Nephron progenitor cell (in vitro differentiated cells): ENCODE results near the gene TBCCD1.

ENCODE experiments used
- DNase-seq: peaks from one replicate; pipeline ENCODE4 v3.0.0; 2021
- H3K27ac Mint-ChIP-seq: 2 replicates; pipeline ENCODE4 v1.8.0; 2021; ENCODE audit warnings: mild to moderate bottlenecking, moderate library complexity, mixed read lengths
- H3K27me3 Mint-ChIP-seq: 2 replicates; pipeline ENCODE4 v1.8.0; 2021; ENCODE audit warnings: mild to moderate bottlenecking, low read depth, mixed read lengths; ENCODE audit not compliant: poor library complexity
- H3K36me3 Mint-ChIP-seq: 2 replicates; pipeline ENCODE4 v1.8.0; 2021; ENCODE audit warnings: low read depth, mixed read lengths
- H3K4me1 Mint-ChIP-seq: 2 replicates; pipeline ENCODE4 v1.8.0; 2021; ENCODE audit warnings: mixed read lengths
- H3K4me3 Mint-ChIP-seq: 2 replicates; pipeline ENCODE4 v1.8.0; 2021; ENCODE audit warnings: mild to moderate bottlenecking, moderate library complexity, mixed read lengths
- H3K9me3 Mint-ChIP-seq: 2 replicates; pipeline ENCODE4 v1.8.0; 2021; ENCODE audit warnings: mild to moderate bottlenecking, moderate library complexity, mixed read lengths
- TF ChIP-seq, protein P1 (sequence below): fragments of 200-600 bp; sonication (generic); IDR thresholded peaks from 2 replicates; pipeline ENCODE4 v1.5.0; 2021; ENCODE audit warnings: antibody characterized with exemption

TBCCD1 gene

DNA sequence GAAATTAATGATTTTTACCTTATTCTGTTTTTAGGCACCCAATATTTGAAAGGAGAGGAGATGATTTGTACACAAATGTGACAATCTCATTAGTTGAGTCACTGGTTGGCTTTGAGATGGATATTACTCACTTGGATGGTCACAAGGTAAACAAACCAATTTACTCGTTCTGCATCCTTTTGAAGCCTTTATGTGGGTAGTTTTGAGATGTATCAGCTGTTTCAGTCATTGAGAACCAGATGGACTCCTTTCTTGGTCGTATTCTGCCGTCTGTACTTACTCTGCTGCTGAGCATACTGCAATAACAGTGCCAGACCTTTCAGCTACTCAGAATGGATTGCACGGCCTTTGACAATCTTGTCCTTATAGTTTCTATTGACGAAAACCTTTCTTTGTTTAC, 16.7 kb upstream of the TBCCD1 start:
- Mint-ChIP-seq H3K36me3 (peaks cover 44% of the 10 kb centered on the region), H3K9me3 (no peaks in the 10 kb centered on the region), H3K4me1 (no peaks in the 10 kb centered on the region), H3K4me3 (no peak overlapping the region), H3K27ac (no peak overlapping the region), H3K27me3 (no peaks in the 10 kb centered on the region)
- no peak for DNase-seq
- TF ChIP-seq, protein P1, sequence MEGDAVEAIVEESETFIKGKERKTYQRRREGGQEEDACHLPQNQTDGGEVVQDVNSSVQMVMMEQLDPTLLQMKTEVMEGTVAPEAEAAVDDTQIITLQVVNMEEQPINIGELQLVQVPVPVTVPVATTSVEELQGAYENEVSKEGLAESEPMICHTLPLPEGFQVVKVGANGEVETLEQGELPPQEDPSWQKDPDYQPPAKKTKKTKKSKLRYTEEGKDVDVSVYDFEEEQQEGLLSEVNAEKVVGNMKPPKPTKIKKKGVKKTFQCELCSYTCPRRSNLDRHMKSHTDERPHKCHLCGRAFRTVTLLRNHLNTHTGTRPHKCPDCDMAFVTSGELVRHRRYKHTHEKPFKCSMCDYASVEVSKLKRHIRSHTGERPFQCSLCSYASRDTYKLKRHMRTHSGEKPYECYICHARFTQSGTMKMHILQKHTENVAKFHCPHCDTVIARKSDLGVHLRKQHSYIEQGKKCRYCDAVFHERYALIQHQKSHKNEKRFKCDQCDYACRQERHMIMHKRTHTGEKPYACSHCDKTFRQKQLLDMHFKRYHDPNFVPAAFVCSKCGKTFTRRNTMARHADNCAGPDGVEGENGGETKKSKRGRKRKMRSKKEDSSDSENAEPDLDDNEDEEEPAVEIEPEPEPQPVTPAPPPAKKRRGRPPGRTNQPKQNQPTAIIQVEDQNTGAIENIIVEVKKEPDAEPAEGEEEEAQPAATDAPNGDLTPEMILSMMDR, result no peak

DNA sequence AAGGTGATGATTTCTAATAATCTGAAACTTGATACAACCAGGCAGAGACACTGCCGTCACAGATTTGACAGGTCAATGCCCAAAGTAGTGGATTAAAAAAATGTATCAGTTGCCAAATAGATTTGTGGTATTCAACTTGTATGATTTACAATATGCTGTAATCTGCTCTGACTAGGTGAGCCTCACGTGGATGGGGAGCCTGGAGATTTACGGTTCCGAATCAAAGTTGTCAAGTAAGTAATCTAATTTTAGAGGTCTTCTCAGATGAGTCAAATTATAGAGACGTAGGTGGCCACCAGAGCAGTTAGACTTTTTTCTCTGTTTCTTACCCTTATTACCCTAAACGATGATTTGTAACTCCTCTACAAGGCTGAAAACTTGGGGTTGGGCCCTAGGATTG, 15.4 kb upstream of the TBCCD1 start:
- TF ChIP-seq, protein P1, result no peak
- Mint-ChIP-seq H3K9me3 (no peaks in the 10 kb centered on the region), H3K4me1 (no peaks in the 10 kb centered on the region), H3K36me3 (peaks cover 49% of the 10 kb centered on the region), H3K27ac (no peak overlapping the region), H3K4me3 (no peak overlapping the region), H3K27me3 (no peaks in the 10 kb centered on the region)
- DNase-seq, result no peak

DNA sequence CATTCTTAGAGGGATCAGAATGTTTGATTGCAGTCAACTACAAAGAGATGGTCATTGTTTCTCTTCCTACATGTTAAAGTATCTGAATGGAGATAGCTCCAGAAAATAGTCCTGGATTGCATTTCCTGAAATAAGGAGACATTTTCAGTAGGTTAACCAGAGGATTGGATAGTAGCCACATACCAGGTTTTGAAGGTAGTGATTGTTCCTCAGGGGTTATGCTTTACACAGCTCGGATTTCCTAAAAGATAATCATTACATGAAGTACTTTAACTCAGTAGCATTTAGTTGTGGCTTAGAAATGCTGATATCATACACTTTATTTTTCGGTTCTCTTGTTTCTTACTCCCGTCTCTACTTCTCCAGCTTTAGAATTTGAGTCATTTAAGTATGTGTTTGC, 13.6 kb upstream of the TBCCD1 start:
- H3K27ac Mint-ChIP-seq, result no peak overlapping the region
- H3K4me3 Mint-ChIP-seq, result no peak overlapping the region
- no peak for DNase-seq
- no peaks in the 10 kb centered on the region for H3K27me3 Mint-ChIP-seq
- peaks cover 50% of the 10 kb centered on the region for H3K36me3 Mint-ChIP-seq
- no peaks in the 10 kb centered on the region for H3K4me1 Mint-ChIP-seq
- TF ChIP-seq, protein P1, result no peak
- H3K9me3 Mint-ChIP-seq, result no peaks in the 10 kb centered on the region

DNA sequence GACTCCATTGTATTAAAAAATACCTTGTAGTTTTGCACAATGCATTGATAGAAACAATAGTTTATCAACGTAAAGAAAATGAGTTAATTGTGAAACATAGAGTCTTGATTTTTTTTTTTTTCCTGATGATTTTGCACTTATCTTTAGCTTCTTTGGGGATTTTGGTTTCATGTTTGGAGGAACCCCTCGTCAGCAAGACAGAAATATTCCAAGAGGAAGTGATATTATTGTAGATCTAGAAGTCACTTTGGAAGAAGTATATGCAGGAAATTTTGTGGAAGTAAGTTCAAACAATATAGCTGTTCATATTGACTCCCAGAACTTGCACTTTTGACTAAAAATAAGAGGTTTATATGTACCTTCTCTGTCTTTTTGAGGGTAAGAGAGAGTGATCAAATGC, 10.4 kb upstream of the TBCCD1 start:
- H3K9me3 Mint-ChIP-seq, result no peaks in the 10 kb centered on the region
- DNase-seq, result no peak
- no peaks in the 10 kb centered on the region for H3K4me1 Mint-ChIP-seq
- no peaks in the 10 kb centered on the region for H3K27me3 Mint-ChIP-seq
- H3K36me3 Mint-ChIP-seq, result peaks cover 41% of the 10 kb centered on the region
- H3K27ac Mint-ChIP-seq, result no peak overlapping the region
- no peak overlapping the region for H3K4me3 Mint-ChIP-seq
- TF ChIP-seq, protein P1, result no peak

DNA sequence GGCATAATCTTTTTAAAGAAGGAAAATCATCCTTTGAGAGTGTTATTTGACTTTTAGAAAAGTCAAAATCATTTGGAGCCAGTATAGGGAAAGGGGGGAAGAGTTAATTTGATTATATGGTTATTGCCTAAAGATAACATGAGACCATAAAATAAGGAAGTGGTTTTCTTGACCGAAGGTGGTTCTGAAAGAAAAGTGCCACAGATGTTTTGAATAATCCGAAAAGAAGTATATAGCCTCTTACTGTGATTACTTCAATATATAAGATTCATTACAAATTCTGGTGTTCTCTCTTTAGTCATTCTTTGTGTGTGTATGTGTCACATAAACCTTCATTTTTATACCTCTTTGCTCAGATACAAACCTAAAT, 4.5 kb upstream of the TBCCD1 start:
- DNase-seq, result no peak
- H3K4me1 Mint-ChIP-seq, result peaks cover 41% of the 10 kb centered on the region
- TF ChIP-seq, protein P1, result no peak
- H3K4me3 Mint-ChIP-seq, result peak overlapping the region; percentile 99
- H3K27ac Mint-ChIP-seq, result peak overlapping the region; percentile 99
- H3K9me3 Mint-ChIP-seq, result no peaks in the 10 kb centered on the region
- H3K27me3 Mint-ChIP-seq, result no peaks in the 10 kb centered on the region
- peaks cover 24% of the 10 kb centered on the region for H3K36me3 Mint-ChIP-seq

DNA sequence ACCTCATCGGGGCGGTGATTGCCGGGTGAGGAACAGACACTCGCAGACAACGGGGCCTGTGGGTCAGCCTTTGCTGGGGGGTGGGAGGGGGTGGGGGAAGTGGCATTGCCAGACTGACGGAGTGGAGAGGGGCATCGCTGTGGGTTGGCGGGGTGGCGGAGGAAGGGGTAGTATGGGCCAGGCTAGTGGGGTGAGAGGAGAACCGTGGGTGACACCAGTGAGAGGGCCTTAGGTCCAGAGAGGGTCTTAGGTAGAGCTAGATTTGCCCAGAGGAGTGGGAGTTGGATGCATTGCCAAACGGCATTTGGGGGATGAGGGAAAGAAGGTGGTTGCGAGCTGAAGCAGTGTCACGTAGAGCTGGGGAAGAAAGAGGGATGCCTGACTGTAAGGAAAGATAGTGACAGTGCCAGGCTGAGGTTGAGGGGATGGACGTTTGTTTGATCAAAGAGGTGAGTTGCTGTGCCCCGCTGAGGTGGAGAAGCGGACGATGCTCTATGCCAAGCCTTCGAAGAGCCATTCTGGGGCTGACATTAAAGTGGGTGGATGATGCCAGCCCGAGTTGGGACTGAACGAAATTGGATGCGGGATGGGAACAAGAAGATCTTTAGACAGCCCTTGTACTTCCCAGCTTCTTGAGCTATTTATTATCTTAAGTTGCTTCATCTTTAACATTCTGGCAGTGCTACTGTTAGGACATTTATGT, 4.0 kb upstream of the TBCCD1 start:
- Mint-ChIP-seq H3K27ac (peak overlapping the region; percentile 99), H3K4me3 (peak overlapping the region; percentile 99), H3K36me3 (peaks cover 20% of the 10 kb centered on the region), H3K27me3 (no peaks in the 10 kb centered on the region), H3K4me1 (peaks cover 46% of the 10 kb centered on the region), H3K9me3 (no peaks in the 10 kb centered on the region)
- DNase-seq, result no peak
- TF ChIP-seq, protein P1, result no peak
